ENCODE measurements around the gene KLHL17. TPM values are rescaled to one million over a fixed set of nuclear protein-coding genes. Genes with fewer than 3 reads are reported as not detected.

KLHL17 gene
- total and polyA plus RNA-seq, 3 donors from 2014 or later = 16.0 to 36.4 (median 34.9) TPM

GRCh38 chr1:939511-940106 lies 20.8 kb upstream of the KLHL17 start:
- TF ChIP-seq POLR2A (IDR thresholded peaks at IDR 0.05) (no peak), CTCF (IDR thresholded peaks at IDR 0.05) (no peak)
- no peaks in the 10 kb centered on the region for H3K36me3 ChIP-seq (ENCODE audit: low read depth, missing control alignments)
- H3K9me3 ChIP-seq = no peaks in the 10 kb centered on the region
- peaks cover 34% of the 10 kb centered on the region for H3K4me1 ChIP-seq
- no peak overlapping the region for H3K4me3 ChIP-seq
- intact Hi-C loops (cut with DNase I; ENCODE audit: low total_unique reads) = no loop called here
- DNase-seq = no peak
- no peak overlapping the region for H3K27ac ChIP-seq
- WGBS, 2 donors = 17 to 32% methylated on average over 7 to 20 of the region's 21 CpGs
- no peaks in the 10 kb centered on the region for H3K27me3 ChIP-seq

GRCh38 chr1:940107-941014 lies 20.0 kb upstream of the KLHL17 start:
- Histone ChIP-seq H3K27ac (peak overlapping the region in 1 of 2 donors; percentile 39), H3K27me3 (no peaks in the 10 kb centered on the region), H3K36me3 (ENCODE audit: low read depth, missing control alignments) (no peaks in the 10 kb centered on the region), H3K9me3 (no peaks in the 10 kb centered on the region), H3K4me3 (peak overlapping the region in 1 of 2 donors; percentile 0), H3K4me1 (peaks cover 31% of the 10 kb centered on the region)
- DNase-seq = peak; percentile 79
- no peak for TF ChIP-seq CTCF (IDR thresholded peaks at IDR 0.05)
- TF ChIP-seq POLR2A (IDR thresholded peaks at IDR 0.05) = no peak
- WGBS, 2 donors = 0% methylated on average over 28 to 79 of the region's 86 CpGs
- intact Hi-C loops (cut with DNase I; ENCODE audit: low total_unique reads) = no loop called here

GRCh38 chr1:941015-941587 lies 19.3 kb upstream of the KLHL17 start:
- intact Hi-C loops (cut with DNase I; ENCODE audit: low total_unique reads) = no loop called here
- H3K4me1 ChIP-seq = peaks cover 24% of the 10 kb centered on the region

More at GRCh38 chr1:941015-941587, 19.3 kb upstream of the KLHL17 start:
- peak overlapping the region in 1 of 2 donors; percentile 39 for H3K27ac ChIP-seq
- H3K9me3 ChIP-seq = no peaks in the 10 kb centered on the region
- no peak for TF ChIP-seq POLR2A (IDR thresholded peaks at IDR 0.05)
- no peak for TF ChIP-seq CTCF (IDR thresholded peaks at IDR 0.05)
- DNase-seq = no peak
- no peaks in the 10 kb centered on the region for H3K27me3 ChIP-seq
- WGBS, 2 donors = 0 to 7% methylated on average over 2 to 34 of the region's 36 CpGs
- peak overlapping the region; percentile 0 to 36 for H3K4me3 ChIP-seq
- H3K36me3 ChIP-seq (ENCODE audit: low read depth, missing control alignments) = no peaks in the 10 kb centered on the region
